Type B pancreatic cell (in vitro differentiated cells): Measurements from ENCODE around the gene ARPC2. TPM values are rescaled to one million over a fixed set of nuclear protein-coding genes. Genes with fewer than 3 reads are reported as not detected.

Experiments used
- DNase-seq: peaks from one replicate; pipeline ENCODE4 v3.0.0; 2021; ENCODE audit warnings: mixed read lengths; ENCODE audit not compliant: unreplicated experiment; ENCODE audit errors: extremely low spot score
- H3K27ac Mint-ChIP-seq: 2 replicates; pipeline ENCODE4 v1.8.0; 2021; ENCODE audit warnings: mild to moderate bottlenecking, mixed read lengths
- H3K27me3 Mint-ChIP-seq: 2 replicates; pipeline ENCODE4 v1.8.0; 2021; ENCODE audit warnings: mixed read lengths
- H3K36me3 Mint-ChIP-seq: 2 replicates; pipeline ENCODE4 v1.8.0; 2021; ENCODE audit warnings: mixed read lengths
- H3K4me1 Mint-ChIP-seq: one replicate; pipeline ENCODE4 v1.8.0; 2021; ENCODE audit warnings: mixed read lengths; ENCODE audit not compliant: unreplicated experiment
- H3K4me3 Mint-ChIP-seq: 2 replicates; pipeline ENCODE4 v1.8.0; 2021; ENCODE audit warnings: mild to moderate bottlenecking, mixed read lengths
- H3K9me3 Mint-ChIP-seq: 2 replicates; pipeline ENCODE4 v1.8.0; 2021; ENCODE audit warnings: mixed read lengths
- total RNA-seq: library from RNA; stranded (reverse); gene quantifications from 2 replicates; pipeline ENCODE4 v1.2.1, GENCODE V29; 2021; ENCODE audit warnings: low replicate concordance
- TF ChIP-seq, protein P1 (sequence below): fragments of 200-600 bp; sonication (generic); conservative IDR thresholded peaks from 2 replicates; pipeline ENCODE4 v1.5.0; 2021; ENCODE audit warnings: antibody characterized with exemption, mild to moderate bottlenecking

Gene ARPC2
- total RNA-seq, 1 donor from 2014 or later: 211 TPM

DNA sequence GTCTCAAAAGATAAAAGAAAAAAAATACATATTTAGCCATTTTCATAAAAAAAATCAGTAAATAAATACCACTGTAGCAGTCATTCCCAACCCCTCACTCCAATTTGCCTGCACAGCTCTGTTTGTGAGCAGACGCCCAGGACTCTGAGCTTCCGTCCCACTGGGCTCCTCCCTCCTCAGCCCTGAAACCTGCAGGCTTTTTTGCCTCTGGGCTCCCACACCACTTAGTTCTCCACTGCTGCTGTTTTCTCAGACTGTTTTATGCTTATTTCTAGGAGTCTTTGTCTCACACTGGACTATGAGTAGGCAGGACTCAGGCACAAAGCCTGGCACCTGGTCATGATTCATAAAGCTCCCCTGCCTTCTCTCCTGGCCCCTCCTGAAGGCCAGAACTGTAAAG, 44.1 kb upstream of the ARPC2 start:
- Mint-ChIP-seq H3K9me3 (no peaks in the 10 kb centered on the region), H3K4me1 (no peaks in the 10 kb centered on the region), H3K36me3 (no peaks in the 10 kb centered on the region), H3K27me3 (peaks cover 8% of the 10 kb centered on the region), H3K27ac (no peak overlapping the region), H3K4me3 (no peak overlapping the region)
- TF ChIP-seq, protein P1, sequence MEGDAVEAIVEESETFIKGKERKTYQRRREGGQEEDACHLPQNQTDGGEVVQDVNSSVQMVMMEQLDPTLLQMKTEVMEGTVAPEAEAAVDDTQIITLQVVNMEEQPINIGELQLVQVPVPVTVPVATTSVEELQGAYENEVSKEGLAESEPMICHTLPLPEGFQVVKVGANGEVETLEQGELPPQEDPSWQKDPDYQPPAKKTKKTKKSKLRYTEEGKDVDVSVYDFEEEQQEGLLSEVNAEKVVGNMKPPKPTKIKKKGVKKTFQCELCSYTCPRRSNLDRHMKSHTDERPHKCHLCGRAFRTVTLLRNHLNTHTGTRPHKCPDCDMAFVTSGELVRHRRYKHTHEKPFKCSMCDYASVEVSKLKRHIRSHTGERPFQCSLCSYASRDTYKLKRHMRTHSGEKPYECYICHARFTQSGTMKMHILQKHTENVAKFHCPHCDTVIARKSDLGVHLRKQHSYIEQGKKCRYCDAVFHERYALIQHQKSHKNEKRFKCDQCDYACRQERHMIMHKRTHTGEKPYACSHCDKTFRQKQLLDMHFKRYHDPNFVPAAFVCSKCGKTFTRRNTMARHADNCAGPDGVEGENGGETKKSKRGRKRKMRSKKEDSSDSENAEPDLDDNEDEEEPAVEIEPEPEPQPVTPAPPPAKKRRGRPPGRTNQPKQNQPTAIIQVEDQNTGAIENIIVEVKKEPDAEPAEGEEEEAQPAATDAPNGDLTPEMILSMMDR: no peak
- no peak for DNase-seq

DNA sequence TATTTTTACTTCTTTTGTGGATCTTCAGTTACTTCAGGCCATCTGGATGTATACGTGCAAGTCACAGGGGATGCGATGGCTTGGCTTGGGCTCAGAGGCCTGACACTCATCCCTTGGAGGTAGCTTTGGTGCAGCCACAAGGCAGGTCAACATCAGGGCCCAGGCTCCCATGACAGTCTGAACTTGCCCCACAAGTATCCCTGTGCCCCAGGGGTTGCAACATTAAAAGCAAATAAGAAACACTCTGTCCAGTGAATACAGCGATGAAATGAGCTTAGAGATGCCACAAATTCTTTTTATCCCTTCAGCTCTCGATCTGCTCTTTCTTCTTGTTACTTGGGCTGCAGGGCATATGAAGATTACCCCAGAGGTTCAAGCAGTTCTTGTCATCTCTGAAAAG, 37.2 kb upstream of the ARPC2 start:
- TF ChIP-seq, protein P1: no peak
- no peaks in the 10 kb centered on the region for H3K36me3 Mint-ChIP-seq

DNA sequence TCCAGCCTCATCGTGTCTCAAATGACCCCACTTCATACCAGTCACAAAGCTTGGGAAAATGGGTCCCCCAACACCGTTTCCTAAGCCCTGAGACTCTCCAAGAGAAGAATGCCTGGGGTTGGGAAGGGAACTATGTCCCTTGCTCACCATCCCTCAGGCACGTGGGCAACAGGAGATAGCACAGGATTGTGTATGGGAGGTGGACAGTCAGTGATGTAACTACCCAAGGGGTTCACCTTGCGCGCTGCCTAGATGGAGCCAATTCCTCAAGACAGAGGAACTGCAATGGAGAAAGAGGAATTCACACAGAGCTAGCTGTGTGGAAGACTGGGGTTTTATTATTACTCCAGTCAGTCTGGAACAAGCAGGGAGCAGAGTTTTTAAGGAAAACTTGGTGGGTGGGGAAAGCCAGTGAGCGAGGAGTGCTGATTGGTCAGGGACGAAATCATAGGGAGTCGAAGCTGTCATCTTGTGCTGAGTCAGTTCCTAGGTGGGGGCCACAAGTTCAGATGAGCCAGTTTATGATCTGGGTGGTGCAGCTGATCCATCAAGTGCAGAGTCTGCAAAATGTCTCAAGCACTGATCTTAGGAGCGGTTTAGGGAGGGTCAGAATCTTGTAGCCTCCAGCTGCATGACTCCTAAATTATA, 36.4 kb upstream of the ARPC2 start:
- H3K4me1 Mint-ChIP-seq: no peaks in the 10 kb centered on the region
- H3K4me3 Mint-ChIP-seq: no peak overlapping the region
- no peak for DNase-seq
- H3K9me3 Mint-ChIP-seq: no peaks in the 10 kb centered on the region
- no peaks in the 10 kb centered on the region for H3K36me3 Mint-ChIP-seq
- H3K27me3 Mint-ChIP-seq: peaks cover 7% of the 10 kb centered on the region
- TF ChIP-seq, protein P1: no peak
- peak overlapping the region; percentile 10 for H3K27ac Mint-ChIP-seq

More for the DNA sequence above, 37.2 kb upstream of the ARPC2 start:
- Mint-ChIP-seq H3K27ac (no peak overlapping the region), H3K4me3 (no peak overlapping the region), H3K27me3 (peaks cover 7% of the 10 kb centered on the region), H3K4me1 (no peaks in the 10 kb centered on the region), H3K9me3 (no peaks in the 10 kb centered on the region)
- no peak for DNase-seq

DNA sequence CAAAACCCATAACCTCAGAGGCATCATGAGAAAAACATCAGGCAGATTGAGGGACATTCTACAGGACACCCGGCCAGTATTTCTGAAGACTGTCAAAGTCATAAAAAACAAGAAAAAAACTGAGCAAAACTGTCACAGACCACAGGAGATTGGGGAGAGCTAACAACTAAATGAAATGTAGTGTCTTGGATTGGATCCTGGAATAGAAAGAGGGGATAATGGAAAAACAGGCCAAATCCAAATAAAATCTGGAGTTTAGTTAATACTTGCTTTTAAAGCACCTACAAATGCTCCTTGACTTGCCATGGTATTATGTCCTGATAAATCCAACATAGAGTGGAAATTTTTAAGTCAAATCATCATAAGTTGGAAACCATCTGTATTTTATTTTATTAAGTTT, 32.7 kb upstream of the ARPC2 start:
- Mint-ChIP-seq H3K36me3 (no peaks in the 10 kb centered on the region), H3K27ac (no peak overlapping the region), H3K4me3 (no peak overlapping the region), H3K4me1 (no peaks in the 10 kb centered on the region), H3K9me3 (no peaks in the 10 kb centered on the region), H3K27me3 (peaks cover 3% of the 10 kb centered on the region)
- no peak for DNase-seq
- TF ChIP-seq, protein P1: no peak

DNA sequence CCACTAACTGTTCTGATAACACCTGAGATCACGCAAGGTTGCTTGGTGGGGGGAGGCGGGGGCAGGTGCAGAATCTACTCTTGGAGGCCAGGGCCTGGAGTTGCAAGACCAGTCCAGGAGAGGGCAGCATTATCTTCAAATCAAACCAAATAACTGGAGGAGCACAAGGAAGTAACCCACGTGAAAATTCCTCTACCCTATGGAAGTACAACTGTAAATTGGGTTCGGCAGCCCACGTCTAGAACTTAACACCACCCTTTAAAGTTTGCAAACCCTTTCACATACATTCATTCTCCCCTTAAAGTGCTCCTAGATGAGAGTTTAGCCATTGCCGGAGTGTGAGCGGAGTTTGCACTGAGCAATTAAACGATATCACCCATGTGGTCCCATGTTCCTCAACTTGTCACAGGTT, 30.6 kb upstream of the ARPC2 start:
- no peaks in the 10 kb centered on the region for H3K36me3 Mint-ChIP-seq
- H3K4me3 Mint-ChIP-seq: no peak overlapping the region
- TF ChIP-seq, protein P1: peak; percentile 79
- peaks cover 3% of the 10 kb centered on the region for H3K27me3 Mint-ChIP-seq
- H3K27ac Mint-ChIP-seq: peak overlapping the region; percentile 67
- no peak for DNase-seq
- no peaks in the 10 kb centered on the region for H3K9me3 Mint-ChIP-seq
- no peaks in the 10 kb centered on the region for H3K4me1 Mint-ChIP-seq

DNA sequence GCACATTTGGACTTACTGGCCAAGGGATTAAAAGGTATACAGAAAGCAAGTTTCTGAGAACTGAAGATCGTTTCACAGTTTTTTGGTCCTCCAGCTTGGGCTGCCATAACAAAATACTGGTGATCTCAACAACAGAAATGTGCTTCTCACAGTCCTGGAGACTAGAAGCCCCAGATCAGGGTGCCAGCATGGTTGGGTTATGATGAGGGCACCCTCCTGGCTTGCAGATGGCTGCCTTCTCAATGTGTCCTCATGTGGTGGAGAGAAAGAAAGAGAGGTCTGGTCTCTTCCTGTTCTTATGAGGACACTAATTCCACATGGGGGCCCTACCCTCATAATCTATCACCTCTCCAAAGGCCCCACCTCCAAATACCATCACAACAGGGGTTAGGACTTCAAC, 30.1 kb upstream of the ARPC2 start:
- DNase-seq: no peak
- Mint-ChIP-seq H3K27ac (peak overlapping the region; percentile 67), H3K9me3 (no peaks in the 10 kb centered on the region), H3K4me3 (no peak overlapping the region), H3K27me3 (no peaks in the 10 kb centered on the region), H3K4me1 (no peaks in the 10 kb centered on the region), H3K36me3 (no peaks in the 10 kb centered on the region)
- TF ChIP-seq, protein P1: no peak
